GM18870 (cell line): ENCODE data around the gene CCDC146.
"Not testable (repeated sequence)": the region's sequence is repeated elsewhere in the genome, so short reads cannot be mapped to it uniquely, and the experiment has no call there.

Experiments used
- ATAC-seq: cut with Tn5 transposase; IDR thresholded peaks from one replicate; pipeline ENCODE4 v1.9.1; 2021; ENCODE audit warnings: moderate library complexity; ENCODE audit not compliant: unreplicated experiment

CCDC146 gene

GRCh38 chr7:77244222-77244934 is 122.0 kb downstream of the CCDC146 start:
- ATAC-seq = no peak

- no peak for ATAC-seq
These were observed 122.8 kb downstream of the CCDC146 start for GRCh38 chr7:77245015-77245755.

- ATAC-seq = no peak
These were observed 123.7 kb downstream of the CCDC146 start for GRCh38 chr7:77246026-77246640.

- peak; percentile 83 for ATAC-seq
These were observed 124.9 kb downstream of the CCDC146 start for GRCh38 chr7:77247206-77247850.

GRCh38 chr7:77248154-77248553 is 125.7 kb downstream of the CCDC146 start:
- no peak for ATAC-seq

GRCh38 chr7:77252506-77252905 is 130.1 kb downstream of the CCDC146 start:
- no peak for ATAC-seq

- ATAC-seq = no peak
These were observed 130.7 kb downstream of the CCDC146 start for GRCh38 chr7:77253151-77253550.

- ATAC-seq = no peak
These were observed 132.0 kb downstream of the CCDC146 start for GRCh38 chr7:77254429-77254828.

- no peak for ATAC-seq
These were observed 132.5 kb downstream of the CCDC146 start for GRCh38 chr7:77254915-77255314.

GRCh38 chr7:77258014-77258413 is 135.6 kb downstream of the CCDC146 start:
- ATAC-seq = no peak

GRCh38 chr7:77258593-77258992 is 136.2 kb downstream of the CCDC146 start:
- no peak for ATAC-seq

- ATAC-seq = no peak
These were observed 139.9 kb downstream of the CCDC146 start for GRCh38 chr7:77262316-77262715.

GRCh38 chr7:77265666-77266065 is 143.3 kb downstream of the CCDC146 start:
- no peak for ATAC-seq

- peak; percentile 91 for ATAC-seq
These were observed 143.9 kb downstream of the CCDC146 start for GRCh38 chr7:77266291-77266794.

GRCh38 chr7:77269360-77270093 is 147.1 kb downstream of the CCDC146 start:
- no peak for ATAC-seq

GRCh38 chr7:77270094-77270480 is 147.7 kb downstream of the CCDC146 start:
- ATAC-seq = no peak

- ATAC-seq = no peak
These were observed 149.4 kb downstream of the CCDC146 start for GRCh38 chr7:77271766-77272165.

- ATAC-seq = not testable (repeated sequence)
These were observed 153.2 kb downstream of the CCDC146 start for GRCh38 chr7:77275663-77276062.

GRCh38 chr7:77276120-77276519 is 153.7 kb downstream of the CCDC146 start:
- no peak for ATAC-seq

GRCh38 chr7:77281780-77282478 is 159.5 kb downstream of the CCDC146 start:
- no peak for ATAC-seq
